Esophagus (tissue), 2 donors: Measurements from ENCODE around the gene XPC. TPM values are rescaled to one million over a fixed set of nuclear protein-coding genes. Genes with fewer than 3 reads are reported as not detected.
"Not testable (repeated sequence)": the region's sequence is repeated elsewhere in the genome, so short reads cannot be mapped to it uniquely, and the experiment has no call there.

ENCODE experiments used
- H3K27ac ChIP-seq, 2 donors: one replicate each; pipeline ENCODE4 v1.5.1; 2013; ENCODE audit warnings: low read depth in 2 of 2, mild to moderate bottlenecking in 2 of 2, inconsistent platforms in 1 of 2, low read length in 1 of 2, moderate library complexity in 1 of 2
- H3K27me3 ChIP-seq, 2 donors: one replicate each; pipeline ENCODE4 v1.6.1; 2013; ENCODE audit warnings: low read length in 2 of 2, control low read depth in 1 of 2, mild to moderate bottlenecking in 1 of 2; ENCODE audit not compliant: insufficient read depth in 2 of 2, control insufficient read depth in 1 of 2
- H3K36me3 ChIP-seq, 2 donors: one replicate each; pipeline ENCODE4 v1.6.1; 2013; ENCODE audit warnings: low read length in 1 of 2; ENCODE audit not compliant: control insufficient read depth in 2 of 2, insufficient read depth in 2 of 2
- H3K4me1 ChIP-seq, 2 donors: one replicate each; pipeline ENCODE4 v1.6.1; 2013; ENCODE audit warnings: low read length in 1 of 2; ENCODE audit not compliant: control insufficient read depth in 2 of 2, insufficient read depth in 2 of 2
- H3K4me3 ChIP-seq, 2 donors: one replicate each; pipeline ENCODE4 v1.5.1; 2013; ENCODE audit warnings: low read length in 2 of 2, mild to moderate bottlenecking in 2 of 2, low read depth in 1 of 2, moderate library complexity in 1 of 2
- H3K9me3 ChIP-seq, 2 donors: one replicate each; pipeline ENCODE4 v1.6.1; 2013; ENCODE audit warnings: mild to moderate bottlenecking in 2 of 2, low read depth in 1 of 2, low read length in 1 of 2, moderate library complexity in 1 of 2; ENCODE audit not compliant: control insufficient read depth in 2 of 2, insufficient read depth in 1 of 2
- WGBS, 2 donors: extraction: QIAGEN DNeasy Blood & Tissue Kit; methylation state at CpG; one replicate each; pipeline ENCODE4 v1.1.7; 2013; 5-methylcytosine and 5-hydroxymethylcytosine counted together
- polyA plus RNA-seq, 2 donors: library from polyadenylated mRNA; stranded (reverse); fragments of 200-250 nt; gene quantifications; one replicate each; pipeline ENCODE4 v1.2.3, GENCODE V29; 2013
- donor health status: healthy with polysubstance abuse.
- donor health status: Bipolar disorder and iron deficiency.

XPC gene
- polyA plus RNA-seq, 2 donors, result 12.1 to 12.6 TPM

GRCh38 chr3:14120921-14121448 lies 57.4 kb downstream of the XPC start:
- not testable (repeated sequence) for H3K27me3 ChIP-seq, H3K4me3 ChIP-seq, H3K9me3 ChIP-seq, H3K36me3 ChIP-seq, H3K27ac ChIP-seq
- peaks cover 5 to 22% of the 10 kb centered on the region in 2 donors for H3K4me1 ChIP-seq
- WGBS, 2 donors, result 90 to 98% methylated on average over 2 of the region's 2 CpGs

- Histone ChIP-seq H3K27ac (no peak overlapping the region), H3K27me3 (no peaks in the 10 kb centered on the region), H3K9me3 (no peaks in the 10 kb centered on the region), H3K4me1 (peaks cover 5 to 19% of the 10 kb centered on the region in 2 donors), H3K36me3 (peaks cover 3 to 4% of the 10 kb centered on the region in 2 donors), H3K4me3 (no peak overlapping the region)
- 91 to 93% methylated on average over 11 of the region's 11 CpGs for WGBS, 2 donors
Observed at GRCh38 chr3:14120111-14120920, 58.1 kb downstream of the XPC start.

- peaks cover 4 to 10% of the 10 kb centered on the region in 2 donors for H3K36me3 ChIP-seq
- peak overlapping the region in 1 of 2 donors; percentile 43 for H3K27ac ChIP-seq
- H3K9me3 ChIP-seq, result no peaks in the 10 kb centered on the region
- WGBS, 2 donors, result 72 to 80% methylated on average over 2 of the region's 2 CpGs
- no peaks in the 10 kb centered on the region for H3K27me3 ChIP-seq
- H3K4me1 ChIP-seq, result peaks cover 5 to 19% of the 10 kb centered on the region in 2 donors
- no peak overlapping the region for H3K4me3 ChIP-seq
Observed at GRCh38 chr3:14119651-14120050, 58.8 kb downstream of the XPC start.

- Histone ChIP-seq H3K27ac (peak overlapping the region; percentile 25 to 57), H3K4me1 (peaks cover 5 to 16% of the 10 kb centered on the region in 2 donors), H3K9me3 (no peaks in the 10 kb centered on the region), H3K36me3 (peaks cover 6 to 10% of the 10 kb centered on the region in 2 donors), H3K27me3 (no peaks in the 10 kb centered on the region), H3K4me3 (no peak overlapping the region)
- 53 to 56% methylated on average over 13 of the region's 13 CpGs for WGBS, 2 donors
Observed at GRCh38 chr3:14118400-14119381, 59.7 kb downstream of the XPC start.

- no peaks in the 10 kb centered on the region for H3K9me3 ChIP-seq
- H3K27me3 ChIP-seq, result no peaks in the 10 kb centered on the region
- H3K4me1 ChIP-seq, result peaks cover 5 to 12% of the 10 kb centered on the region in 2 donors
- no peak overlapping the region for H3K4me3 ChIP-seq
- H3K27ac ChIP-seq, result no peak overlapping the region
- whole genome bisulfite sequencing, 2 donors, result 87 to 89% methylated on average over 10 of the region's 10 CpGs
- peaks cover 6 to 10% of the 10 kb centered on the region in 2 donors for H3K36me3 ChIP-seq
Observed at GRCh38 chr3:14117468-14118399, 60.7 kb downstream of the XPC start.

GRCh38 chr3:14113965-14114635 lies 64.3 kb downstream of the XPC start:
- Histone ChIP-seq H3K9me3 (no peaks in the 10 kb centered on the region), H3K27me3 (no peaks in the 10 kb centered on the region), H3K4me3 (no peak overlapping the region), H3K4me1 (peaks cover 3 to 5% of the 10 kb centered on the region in 2 donors), H3K36me3 (peaks cover 9 to 10% of the 10 kb centered on the region in 2 donors), H3K27ac (no peak overlapping the region)
- 83 to 91% methylated on average over 7 of the region's 7 CpGs for WGBS, 2 donors

- Histone ChIP-seq H3K4me1 (no peaks in the 10 kb centered on the region), H3K9me3 (no peaks in the 10 kb centered on the region), H3K36me3 (peaks cover 6 to 10% of the 10 kb centered on the region in 2 donors), H3K4me3 (no peak overlapping the region), H3K27ac (no peak overlapping the region), H3K27me3 (no peaks in the 10 kb centered on the region)
- 84 to 87% methylated on average over 4 of the region's 4 CpGs for WGBS, 2 donors
Observed at GRCh38 chr3:14110699-14111098, 67.7 kb downstream of the XPC start.

GRCh38 chr3:14109821-14110220 lies 68.6 kb downstream of the XPC start:
- 96% methylated on average over 5 of the region's 5 CpGs for WGBS, 2 donors
- H3K4me3 ChIP-seq, H3K36me3 ChIP-seq, H3K9me3 ChIP-seq, H3K4me1 ChIP-seq, H3K27ac ChIP-seq, H3K27me3 ChIP-seq: not testable (repeated sequence)
